Stimulated activated CD8-positive, alpha-beta memory T cell treated with anti-CD3 and anti-CD28 coated beads, Interleukin-7, amount 100 ng/mL, for 48 hours (primary cell): ENCODE measurements around the gene STOX2.

Experiments
- DNase-seq, 2 donors: peaks; one replicate each; pipeline ENCODE4 v3.0.0-alpha.2; 2020; ENCODE audit warnings: low read depth in 1 of 2; ENCODE audit errors: extremely low read depth in 1 of 2

Gene STOX2

GRCh38 chr4:184062769-184063168 lies 157.7 kb downstream of the STOX2 start:
- no peak for DNase-seq

GRCh38 chr4:184064877-184065276 lies 159.8 kb downstream of the STOX2 start:
- DNase-seq: no peak

- no peak for DNase-seq
These were observed 161.6 kb downstream of the STOX2 start for GRCh38 chr4:184066584-184067300.

- no peak for DNase-seq
These were observed 162.9 kb downstream of the STOX2 start for GRCh38 chr4:184067931-184068554.
